ENCODE data around the gene LTBP4. TPM values are rescaled to one million over a fixed set of nuclear protein-coding genes. Genes with fewer than 3 reads are reported as not detected.

Gene LTBP4
- total RNA-seq, 6 experiments from 2014 or later, result 19.3 to 40.8 (median 34.4) TPM

- WGBS (ENCODE audit: insufficient coverage, low coverage, low lambda C conversion rate, missing lambda C conversion rate), result 40% methylated on average over 6 of the region's 11 CpGs
Observed at GRCh38 chr19:40619333-40620160, 18.4 kb downstream of the LTBP4 start.

GRCh38 chr19:40620161-40620485, 19.0 kb downstream of the LTBP4 start:
- H3K4me1 ChIP-seq, result no peaks in the 10 kb centered on the region
- ATAC-seq (no peak), DNase-seq (no peak)
- H3K27me3 ChIP-seq, result no peaks in the 10 kb centered on the region
- 90% methylated on average over 8 of the region's 8 CpGs for WGBS (ENCODE audit: insufficient coverage, low coverage, low lambda C conversion rate, missing lambda C conversion rate)
- no peaks in the 10 kb centered on the region for H3K9me3 ChIP-seq
- H3K27ac ChIP-seq, result no peak overlapping the region
- TF ChIP-seq POLR2A (IDR thresholded peaks at IDR 0.05) (no peak), CTCF (IDR thresholded peaks at IDR 0.05) (no peak)
- H3K4me3 ChIP-seq, result no peak overlapping the region
- H3K36me3 ChIP-seq, result no peaks in the 10 kb centered on the region
- intact Hi-C loops (cut with DNase I), result no loop called here

More at GRCh38 chr19:40619333-40620160, 18.4 kb downstream of the LTBP4 start:
- Histone ChIP-seq H3K27ac (no peak overlapping the region), H3K4me3 (no peak overlapping the region), H3K36me3 (no peaks in the 10 kb centered on the region), H3K4me1 (no peaks in the 10 kb centered on the region), H3K9me3 (no peaks in the 10 kb centered on the region), H3K27me3 (no peaks in the 10 kb centered on the region)
- ATAC-seq, result no peak
- intact Hi-C loops (cut with DNase I), result no loop called here
- TF ChIP-seq POLR2A (IDR thresholded peaks at IDR 0.05) (no peak), CTCF (IDR thresholded peaks at IDR 0.05) (no peak)
- no peak for DNase-seq

- no peak for ATAC-seq
- H3K36me3 ChIP-seq, result no peaks in the 10 kb centered on the region
- H3K9me3 ChIP-seq, result no peaks in the 10 kb centered on the region
- H3K27me3 ChIP-seq, result no peaks in the 10 kb centered on the region
- no peak for TF ChIP-seq POLR2A (IDR thresholded peaks at IDR 0.05)
- TF ChIP-seq CTCF (IDR thresholded peaks at IDR 0.05), result no peak
- intact Hi-C loops (cut with DNase I), result no loop called here
- no peak for DNase-seq
- H3K4me1 ChIP-seq, result no peaks in the 10 kb centered on the region
- no peak overlapping the region for H3K4me3 ChIP-seq
- no peak overlapping the region for H3K27ac ChIP-seq
- 38% methylated on average over 2 of the region's 2 CpGs for WGBS (ENCODE audit: insufficient coverage, low coverage, low lambda C conversion rate, missing lambda C conversion rate)
Observed at GRCh38 chr19:40621283-40621682, 20.1 kb downstream of the LTBP4 start.

DNA sequence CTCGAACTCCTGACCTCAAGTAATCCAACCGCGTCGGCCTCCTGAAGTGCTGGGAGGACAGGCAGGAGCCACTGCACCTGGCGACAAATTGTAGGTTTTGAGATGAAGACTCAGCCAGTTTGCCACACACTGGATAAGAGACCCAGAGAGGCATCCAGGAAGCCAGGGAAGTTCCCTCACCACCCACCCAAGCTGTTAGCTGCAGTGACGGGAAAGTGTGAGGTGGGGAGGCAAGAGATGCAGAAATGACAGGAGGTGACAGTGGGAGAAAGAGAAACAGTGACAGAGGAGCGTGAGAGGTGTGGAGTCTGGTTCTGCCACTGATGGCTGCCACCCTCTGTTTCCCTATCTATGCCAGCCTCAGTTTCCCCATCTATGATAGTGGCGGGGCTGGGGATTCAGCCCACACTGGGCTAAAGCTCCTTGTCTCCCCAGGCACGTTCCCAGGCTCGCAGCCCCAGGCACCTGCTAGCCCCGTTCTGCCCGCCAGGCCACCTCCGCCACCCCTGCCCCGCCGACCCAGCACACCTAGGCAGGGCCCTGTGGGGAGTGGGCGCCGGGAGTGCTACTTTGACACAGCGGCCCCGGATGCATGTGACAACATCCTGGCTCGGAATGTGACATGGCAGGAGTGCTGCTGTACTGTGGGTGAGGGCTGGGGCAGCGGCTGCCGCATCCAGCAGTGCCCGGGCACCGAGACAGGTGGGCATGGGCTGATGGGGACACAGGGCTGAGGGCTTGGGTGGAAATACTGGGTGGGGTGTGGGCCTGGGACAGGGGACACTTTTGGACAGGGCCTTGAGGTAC, 21.0 kb downstream of the LTBP4 start:
- DNase-seq (no peak), ATAC-seq (peak in 1 of 4 donors; percentile 14)
- H3K27me3 ChIP-seq, result no peaks in the 10 kb centered on the region
- no peaks in the 10 kb centered on the region for H3K4me1 ChIP-seq
- no peaks in the 10 kb centered on the region for H3K9me3 ChIP-seq
- no peak overlapping the region for H3K27ac ChIP-seq
- TF ChIP-seq CTCF (IDR thresholded peaks at IDR 0.05) (no peak), POLR2A (IDR thresholded peaks at IDR 0.05) (no peak)
- intact Hi-C loops (cut with DNase I), result no loop called here
- 93% methylated on average over 7 of the region's 24 CpGs for WGBS (ENCODE audit: insufficient coverage, low coverage, low lambda C conversion rate, missing lambda C conversion rate)
- no peak overlapping the region for H3K4me3 ChIP-seq
- H3K36me3 ChIP-seq, result no peaks in the 10 kb centered on the region
